Measurements from ENCODE around the gene ZSCAN2. TPM values are rescaled to one million over a fixed set of nuclear protein-coding genes. Genes with fewer than 3 reads are reported as not detected.

The ZSCAN2 gene
- total RNA-seq, 2 experiments from 2014 or later = 5.9 to 7.6 TPM

DNA sequence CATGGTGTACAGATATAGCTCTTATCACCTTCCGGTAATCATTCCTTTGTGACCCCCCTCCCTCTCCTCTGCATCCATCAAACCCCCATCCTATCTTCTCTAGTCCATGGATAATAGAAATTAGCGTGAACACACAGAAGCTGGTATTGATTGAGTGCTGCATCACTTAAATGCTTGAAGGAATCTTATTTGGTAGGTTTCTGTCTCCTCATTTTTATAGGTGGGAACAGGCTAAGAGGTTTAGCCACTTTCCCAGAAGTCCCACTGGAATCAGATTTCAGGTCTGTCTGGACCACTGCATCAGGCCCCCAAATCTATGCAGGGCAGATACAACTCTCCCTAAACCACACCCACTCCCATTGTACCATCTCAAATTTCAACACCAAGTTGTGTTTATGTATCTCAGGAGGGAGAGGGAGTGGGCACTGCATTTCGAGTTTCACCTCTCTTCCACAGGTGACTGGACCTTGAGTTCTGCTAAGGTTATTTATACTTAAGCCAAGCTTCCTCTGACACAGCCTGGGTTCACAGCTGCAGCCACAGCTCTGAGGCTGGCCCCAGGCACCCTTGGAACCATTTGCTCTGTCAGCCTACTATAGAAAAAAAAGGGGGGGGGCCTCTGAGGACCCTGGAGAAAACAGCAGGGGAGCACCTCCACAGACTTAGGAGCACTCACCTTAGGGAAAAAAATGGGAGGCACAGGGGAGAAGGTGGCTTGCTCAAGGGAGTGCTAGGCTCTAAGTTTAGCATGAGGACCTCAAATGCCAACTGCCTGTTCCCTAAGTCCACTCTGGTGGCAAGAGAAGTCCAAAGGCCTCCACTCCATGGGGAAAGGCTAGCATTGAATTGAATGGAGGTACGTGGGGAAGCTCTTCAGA is 59.3 kb downstream of the ZSCAN2 start:
- Mint-ChIP-seq H3K4me1 (peaks cover 21% of the 10 kb centered on the region), H3K27me3 (no peaks in the 10 kb centered on the region), H3K9me3 (no peaks in the 10 kb centered on the region), H3K36me3 (no peaks in the 10 kb centered on the region), H3K27ac (no peak overlapping the region), H3K4me3 (no peak overlapping the region)
- DNase-seq = no peak

DNA sequence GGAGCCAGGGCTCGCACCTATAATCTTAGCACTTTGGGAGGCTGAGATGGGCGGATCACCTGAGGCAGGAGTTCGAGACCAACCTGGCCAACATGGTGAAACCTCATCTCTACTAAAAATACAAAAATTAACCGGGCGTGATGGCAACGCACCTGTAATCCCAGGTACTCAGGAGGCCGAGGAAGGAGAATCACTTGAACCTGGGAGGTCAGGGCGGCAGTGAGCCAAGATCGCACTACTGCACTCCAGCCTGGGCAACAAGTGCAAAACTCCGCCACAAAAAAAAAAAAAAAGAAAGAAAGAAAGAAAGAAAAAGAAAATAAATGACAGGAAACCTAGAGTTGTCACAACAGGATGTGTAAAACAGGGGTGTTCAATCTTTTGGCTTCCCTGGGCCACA is 60.2 kb downstream of the ZSCAN2 start:
- no peaks in the 10 kb centered on the region for H3K36me3 Mint-ChIP-seq
- H3K27ac Mint-ChIP-seq = no peak overlapping the region
- H3K4me3 Mint-ChIP-seq = no peak overlapping the region
- no peak for DNase-seq
- H3K9me3 Mint-ChIP-seq = no peaks in the 10 kb centered on the region
- H3K4me1 Mint-ChIP-seq = peaks cover 21% of the 10 kb centered on the region
- no peaks in the 10 kb centered on the region for H3K27me3 Mint-ChIP-seq

DNA sequence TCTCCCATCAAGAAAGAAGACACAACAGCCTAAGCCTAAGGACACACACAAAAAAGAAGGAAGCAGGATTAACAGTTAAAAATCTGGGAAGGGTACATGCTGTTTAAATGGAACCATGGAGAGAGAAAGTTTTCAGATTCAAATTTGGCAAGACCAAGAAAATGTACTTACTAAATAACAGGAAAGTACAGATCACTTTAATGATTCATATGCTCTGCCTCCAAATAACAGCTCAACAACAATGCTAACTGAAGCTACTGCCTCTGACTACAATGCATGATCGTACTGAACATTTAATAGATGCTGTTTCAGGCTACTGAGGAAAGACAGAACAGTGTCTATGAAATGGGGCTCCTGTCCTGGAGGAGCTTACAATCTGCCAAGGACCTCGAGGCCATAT is 65.6 kb downstream of the ZSCAN2 start:
- no peak overlapping the region for H3K4me3 Mint-ChIP-seq
- H3K36me3 Mint-ChIP-seq = peaks cover 11% of the 10 kb centered on the region

DNA sequence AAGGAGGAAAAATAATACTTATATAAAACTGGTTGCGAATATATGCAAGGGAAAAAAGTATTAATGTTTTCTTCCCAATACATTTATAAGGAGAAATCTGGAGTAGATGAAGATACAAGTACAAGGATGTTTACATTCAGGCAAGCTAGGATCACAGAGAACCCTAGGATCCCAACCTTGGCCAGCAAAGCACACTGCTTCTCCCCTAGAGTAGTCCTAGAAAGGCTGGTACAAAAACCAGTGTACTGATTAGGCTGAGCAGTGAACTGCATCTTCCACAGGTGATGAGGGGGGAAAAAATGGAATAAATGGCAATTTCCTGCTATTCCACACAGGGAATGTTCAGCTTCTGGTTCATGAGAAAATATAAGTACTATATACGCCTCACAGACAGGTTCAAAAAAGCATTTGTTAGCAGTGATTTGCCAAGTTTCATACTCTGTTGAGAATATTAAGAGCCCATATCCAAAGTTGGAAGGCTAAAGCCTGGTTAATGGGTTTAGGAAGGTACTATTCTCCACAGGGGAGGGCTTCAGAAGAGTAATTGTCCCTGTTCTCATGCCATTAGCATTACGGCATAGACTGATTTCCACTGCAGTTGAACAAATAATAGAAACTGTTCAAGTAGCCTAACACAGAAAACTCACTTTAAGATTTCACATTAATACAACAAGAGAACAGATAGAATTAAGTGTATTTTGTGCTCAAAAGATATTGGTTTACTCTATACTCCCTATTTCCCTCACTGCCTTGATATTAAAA is 67.6 kb downstream of the ZSCAN2 start:
- Mint-ChIP-seq H3K4me1 (peaks cover 21% of the 10 kb centered on the region), H3K27me3 (no peaks in the 10 kb centered on the region), H3K27ac (no peak overlapping the region), H3K9me3 (no peaks in the 10 kb centered on the region), H3K36me3 (peaks cover 15% of the 10 kb centered on the region), H3K4me3 (no peak overlapping the region)
- DNase-seq = no peak

More for the DNA sequence above, 65.6 kb downstream of the ZSCAN2 start:
- H3K9me3 Mint-ChIP-seq = no peaks in the 10 kb centered on the region
- no peaks in the 10 kb centered on the region for H3K27me3 Mint-ChIP-seq
- H3K4me1 Mint-ChIP-seq = peaks cover 15% of the 10 kb centered on the region
- DNase-seq = no peak
- peak overlapping the region; percentile 30 for H3K27ac Mint-ChIP-seq

DNA sequence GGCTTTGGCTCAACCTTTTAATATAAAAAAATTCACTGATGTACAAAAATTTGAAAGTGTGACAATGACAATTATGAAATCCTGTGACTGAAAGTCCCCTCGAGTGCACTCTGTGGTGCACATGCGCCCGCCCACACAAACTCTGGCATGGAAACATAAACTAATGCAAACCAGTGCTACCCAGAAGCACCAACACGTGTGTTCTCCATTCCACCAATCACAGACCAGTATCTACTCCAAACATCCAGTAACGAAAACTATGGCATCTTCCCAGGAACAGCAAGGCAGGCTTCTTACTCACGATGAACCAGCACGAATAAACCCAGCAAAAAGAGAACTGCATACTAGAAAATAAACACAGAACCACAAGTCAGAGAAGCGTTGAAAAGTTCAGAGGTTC is 68.9 kb downstream of the ZSCAN2 start:
- no peaks in the 10 kb centered on the region for H3K9me3 Mint-ChIP-seq
- peak; percentile 45 for DNase-seq
- H3K36me3 Mint-ChIP-seq = peaks cover 19% of the 10 kb centered on the region
- H3K4me1 Mint-ChIP-seq = peaks cover 21% of the 10 kb centered on the region
- H3K4me3 Mint-ChIP-seq = no peak overlapping the region
- peak overlapping the region; percentile 74 for H3K27ac Mint-ChIP-seq
- no peaks in the 10 kb centered on the region for H3K27me3 Mint-ChIP-seq

DNA sequence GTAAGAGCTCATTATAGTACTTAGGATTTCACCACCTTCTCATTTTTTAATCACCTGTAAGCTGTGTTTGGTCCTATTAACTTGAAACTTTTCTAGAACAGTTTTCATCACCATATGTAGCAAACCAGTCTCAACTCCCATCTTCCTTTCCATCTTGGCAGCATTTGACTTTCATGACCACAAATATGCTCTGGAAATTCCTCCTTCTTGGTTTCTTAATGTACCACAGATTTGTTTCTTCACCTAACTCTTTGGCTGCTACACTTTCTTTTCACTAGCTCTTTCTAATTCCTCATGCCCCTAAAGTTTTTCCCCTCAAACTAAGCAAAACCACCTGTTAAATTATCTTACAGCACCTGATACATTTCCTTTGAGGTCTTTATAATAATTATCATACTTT is 70.4 kb downstream of the ZSCAN2 start:
- H3K4me3 Mint-ChIP-seq = no peak overlapping the region
- peaks cover 20% of the 10 kb centered on the region for H3K4me1 Mint-ChIP-seq
- H3K27ac Mint-ChIP-seq = no peak overlapping the region
- H3K36me3 Mint-ChIP-seq = peaks cover 22% of the 10 kb centered on the region
- DNase-seq = no peak
- H3K27me3 Mint-ChIP-seq = no peaks in the 10 kb centered on the region
- H3K9me3 Mint-ChIP-seq = no peaks in the 10 kb centered on the region

Other genes with a start within 250 kb of the ZSCAN2 start
- gene WDR73, start 53.3 kb downstream of the ZSCAN2 start, total RNA-seq = 10 to 100 TPM; 22.1 to 26.3 TPM
- 1 to 10 TPM; 2.6 TPM for gene NMB, start 57.2 kb downstream of the ZSCAN2 start, total RNA-seq
- gene SEC11A, start 115.1 kb downstream of the ZSCAN2 start, total RNA-seq = 10 to 100 TPM; 89.3 to 93.5 TPM
- gene ZNF592, start 147.6 kb downstream of the ZSCAN2 start, total RNA-seq = 10 to 100 TPM; 24.5 to 26.5 TPM
- under 1 TPM; 0.04 to 0.06 TPM for gene ALPK3, start 216.3 kb downstream of the ZSCAN2 start, total RNA-seq

Measured in activated naive CD8-positive, alpha-beta T cell treated with anti-CD3 and anti-CD28 coated beads for 36 hours (primary cell).